Activated naive CD4-positive, alpha-beta T cell (primary cell): ENCODE results near the gene U2AF1L4.

ENCODE experiments used
- DNase-seq, 4 experiments: peaks; one replicate each; lab custom pipeline; 2025; lab: John Stamatoyannopoulos, UW

U2AF1L4 gene

DNA sequence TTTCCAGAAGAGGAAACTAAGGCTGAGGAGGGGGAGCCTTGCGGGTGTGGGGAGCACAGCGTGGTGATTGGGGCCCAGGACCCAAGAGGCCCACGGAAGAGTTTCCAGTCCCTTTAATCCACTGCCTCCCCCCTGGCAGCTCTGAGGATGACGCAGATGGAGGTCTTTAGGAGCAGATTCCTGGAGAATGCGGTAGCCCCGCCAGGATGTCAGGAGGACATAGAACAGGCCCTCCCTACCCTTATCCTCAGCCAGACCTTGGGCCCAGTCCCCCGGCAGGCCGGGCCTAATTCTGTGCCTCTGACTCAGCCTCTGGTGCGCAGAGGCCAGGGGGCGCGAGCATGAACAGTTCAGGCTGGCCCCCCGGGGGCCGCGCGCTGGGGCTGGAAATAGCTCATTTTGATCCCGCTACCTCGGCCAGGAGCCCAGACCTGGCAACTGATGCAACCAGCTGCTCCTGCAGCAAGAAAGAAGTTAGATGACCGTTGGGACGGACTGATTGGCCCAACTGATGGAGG, 12.1 kb upstream of the U2AF1L4 start:
- DNase-seq, result no peak

DNA sequence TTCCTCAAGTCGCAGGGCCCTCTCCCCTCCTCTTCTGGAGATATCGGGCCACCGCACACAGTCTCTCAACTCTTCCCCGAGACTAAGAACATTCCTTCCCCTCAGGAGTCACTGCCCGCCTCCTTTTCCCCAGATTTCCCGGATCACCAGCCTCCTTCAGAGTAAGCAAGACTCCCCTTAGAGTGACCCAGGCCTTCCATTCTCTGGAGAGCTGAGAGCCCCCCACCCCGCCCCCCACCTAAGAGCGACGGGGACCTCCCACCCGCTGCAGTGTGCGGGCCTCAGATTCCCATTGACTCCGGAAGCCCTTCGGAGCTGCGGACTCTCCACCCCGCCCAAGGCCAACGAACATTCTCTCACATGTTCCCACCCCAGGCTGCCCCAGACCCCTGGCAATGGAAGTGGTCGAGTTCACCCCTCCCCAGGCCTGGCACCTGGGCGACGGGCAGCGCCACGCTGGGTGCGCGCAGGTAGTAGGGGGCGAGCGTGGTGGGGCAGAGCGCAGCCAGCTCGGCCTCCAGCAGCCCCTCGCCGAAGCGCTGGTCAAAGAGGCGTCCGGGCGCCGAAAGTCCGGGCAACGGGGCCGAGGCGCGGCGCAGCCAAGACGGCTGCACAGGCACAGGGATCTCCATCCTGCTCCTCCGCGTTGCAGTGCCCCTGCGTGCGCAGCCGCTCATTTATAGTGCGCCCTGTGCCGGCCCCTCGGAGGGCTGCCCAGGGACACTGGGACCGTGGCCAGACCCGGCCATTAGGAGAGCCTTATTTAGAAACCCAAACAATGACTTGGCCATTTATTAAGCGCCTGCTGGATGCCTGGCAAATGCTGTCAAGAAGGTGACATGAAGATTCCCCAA, 11.4 kb upstream of the U2AF1L4 start, which contains the start of gene HSPB6:
TSS of gene HSPB6 (minus strand) at position 653 of the 854 bp plus-strand sequence. CDS start at position 632, 21 bp downstream.
- no peak for DNase-seq

- peak in 2 of 4 experiments; percentile 24 to 58 for DNase-seq
Measured at GRCh38 chr19:35755550-35756376, 10.5 kb upstream of the U2AF1L4 start.

GRCh38 chr19:35755131-35755549, 9.9 kb upstream of the U2AF1L4 start:
- DNase-seq, result no peak

GRCh38 chr19:35754370-35755130, 9.3 kb upstream of the U2AF1L4 start:
- no peak for DNase-seq

- DNase-seq, result no peak
Measured at GRCh38 chr19:35753634-35754369, 8.6 kb upstream of the U2AF1L4 start.

DNA sequence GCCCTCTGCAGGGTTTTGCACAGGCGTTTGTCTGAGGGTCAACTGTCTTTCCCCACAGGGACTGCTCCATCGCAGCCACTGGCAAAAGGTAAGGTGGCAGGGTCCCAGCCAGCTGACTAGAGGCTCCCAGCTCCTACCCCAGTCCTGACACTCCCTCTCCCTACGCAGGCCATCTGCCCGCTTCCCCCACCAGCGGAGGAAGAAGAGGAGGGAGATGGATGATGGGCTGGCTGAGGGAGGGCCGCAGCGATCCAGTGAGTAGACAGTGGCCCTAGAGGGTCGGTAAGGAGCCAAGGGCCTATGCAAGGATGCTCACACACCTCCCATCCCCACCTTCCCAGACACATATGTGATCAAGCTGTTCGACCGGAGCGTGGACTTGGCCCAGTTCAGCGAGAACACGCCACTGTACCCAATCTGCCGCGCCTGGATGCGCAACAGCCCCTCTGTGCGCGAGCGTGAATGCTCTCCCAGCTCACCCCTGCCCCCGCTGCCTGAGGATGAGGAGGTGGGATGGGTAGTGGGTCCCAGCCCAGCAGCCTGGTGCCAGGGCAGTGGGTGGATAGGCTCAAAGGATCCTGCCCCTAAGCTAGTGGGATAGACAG, 7.6 kb upstream of the U2AF1L4 start:
- DNase-seq, result no peak

DNA sequence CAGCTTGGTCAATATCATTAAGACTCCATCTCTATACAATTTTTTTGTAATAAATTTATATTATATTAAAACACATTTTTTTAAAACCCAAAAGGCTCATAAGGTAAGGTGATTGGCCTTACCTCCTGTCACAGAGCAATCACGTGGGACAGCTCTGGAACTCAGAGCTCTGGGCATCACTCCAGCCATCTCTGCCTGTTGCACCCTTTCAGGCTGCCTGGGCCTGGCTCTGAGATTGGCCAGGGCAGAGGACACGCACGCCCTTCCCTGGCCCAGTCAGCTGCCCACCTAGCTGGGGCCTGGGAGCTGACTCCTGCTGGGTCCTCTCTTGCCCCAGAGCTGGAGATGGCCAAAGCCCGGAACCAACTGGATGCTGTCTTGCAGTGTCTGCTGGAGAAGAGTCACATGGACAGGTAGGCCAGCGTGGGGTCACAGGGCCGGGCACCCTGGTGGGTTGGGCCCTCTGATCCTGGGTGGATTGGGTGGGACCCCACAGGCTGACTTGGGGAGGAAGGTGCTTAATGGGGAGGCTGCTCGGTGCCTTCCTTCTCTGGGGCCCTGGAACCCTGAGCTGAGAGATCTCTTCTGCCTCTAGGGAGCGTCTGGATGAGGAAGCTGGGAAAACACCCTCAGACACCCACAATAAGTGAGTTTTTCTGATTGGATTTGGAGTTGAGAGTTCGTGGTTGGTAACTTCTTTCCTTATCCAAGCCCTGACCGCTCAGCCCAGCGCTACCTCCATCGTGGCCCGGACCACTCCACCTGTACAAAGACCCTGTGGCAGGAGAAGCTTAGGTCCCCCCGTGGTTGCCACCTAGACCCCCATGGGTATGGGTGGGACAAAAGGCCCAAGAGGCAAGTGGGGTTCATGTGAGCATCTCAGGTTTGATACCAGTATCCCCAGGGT, 6.9 kb upstream of the U2AF1L4 start:
- no peak for DNase-seq

- no peak for DNase-seq
Measured at GRCh38 chr19:35750167-35750566, 4.9 kb upstream of the U2AF1L4 start.

- DNase-seq, result peak; percentile 90 to 97 (median 94)
Measured at GRCh38 chr19:35748106-35749020, 3.1 kb upstream of the U2AF1L4 start, which contains the start of gene LIN37. Gene LIN37, plus strand, starts transcription at chr19:35748576. Its CDS starts 149 bp downstream, at chr19:35748725.

GRCh38 chr19:35746531-35746930, 1.3 kb upstream of the U2AF1L4 start:
- DNase-seq, result no peak

GRCh38 chr19:35746087-35746462, 857 bp upstream of the U2AF1L4 start:
- no peak for DNase-seq

GRCh38 chr19:35744430-35745327, 539 bp downstream of the U2AF1L4 start:
- peak; percentile 72 to 88 (median 78) for DNase-seq

DNA sequence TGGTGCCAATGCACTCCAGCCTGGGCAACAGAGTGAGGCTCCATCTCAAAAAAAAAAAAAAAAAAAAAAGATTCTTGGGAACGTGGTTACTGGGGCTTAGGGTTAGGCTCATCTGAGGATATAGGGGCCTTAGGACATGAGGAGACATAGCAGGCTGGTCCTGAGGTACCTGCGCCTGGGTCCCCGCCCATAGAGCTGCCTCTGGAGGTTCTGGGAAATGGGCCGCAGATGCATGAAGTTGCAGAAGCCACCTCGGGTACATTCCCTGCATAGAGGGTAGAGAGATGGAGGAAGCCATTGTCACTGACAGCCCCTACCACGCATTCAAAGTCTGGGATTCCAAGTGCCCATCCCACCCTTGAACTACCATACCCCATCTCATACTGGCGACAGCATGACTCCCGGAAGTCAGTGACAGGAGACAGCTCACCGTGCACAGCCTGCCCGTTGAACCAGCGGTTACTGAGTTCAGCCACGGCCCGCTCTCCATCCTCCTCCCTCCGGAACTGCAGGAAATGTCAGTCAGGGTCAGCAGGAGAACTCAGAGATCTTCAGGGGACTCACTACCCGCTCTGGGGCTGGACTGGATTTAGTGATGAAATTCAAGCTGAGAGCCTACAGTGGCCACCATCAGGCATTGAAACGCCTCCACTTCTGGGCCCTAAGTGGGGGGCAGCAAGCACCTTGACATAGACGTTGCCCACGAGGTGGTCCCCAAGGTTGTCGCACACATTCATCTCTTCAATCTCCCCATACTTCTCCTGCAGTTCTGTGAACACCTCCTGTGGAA, 1.4 kb downstream of the U2AF1L4 start:
- no peak for DNase-seq

DNA sequence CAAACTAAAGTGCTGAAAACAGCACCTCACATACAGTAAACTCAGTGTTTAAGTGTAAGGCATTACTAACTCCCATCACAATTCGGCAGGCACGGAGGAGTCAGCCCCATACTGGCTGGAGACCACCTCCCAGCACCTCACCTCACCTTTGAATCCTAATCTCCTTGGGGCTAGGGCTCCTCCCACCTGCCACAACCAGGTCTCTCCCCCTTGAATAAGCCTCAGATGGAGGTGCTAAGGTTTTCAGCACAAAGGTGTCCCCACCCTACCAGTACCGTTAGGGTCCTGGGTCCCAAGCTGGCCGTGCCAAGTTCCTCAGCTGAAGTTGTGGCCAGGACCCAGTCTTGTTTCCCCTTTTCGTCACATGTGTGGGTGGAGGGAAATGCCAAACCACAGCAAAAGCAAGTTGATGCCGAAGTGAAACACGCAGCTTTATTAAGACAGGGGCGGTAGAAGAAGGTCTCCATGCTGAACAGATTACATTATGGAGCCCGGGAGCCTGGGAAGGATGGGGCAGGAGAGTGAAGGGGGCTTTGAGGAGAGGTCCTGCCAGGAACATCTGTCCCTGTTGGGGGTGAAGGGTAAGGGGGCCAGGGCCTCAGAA, 3.0 kb downstream of the U2AF1L4 start, which contains the start of gene IGFLR1:
TSS of gene IGFLR1 (minus strand) at position 332 of the 604 bp plus-strand sequence. CDS start 1,272 bp downstream, outside the sequence.
- DNase-seq, result peak in 2 of 4 experiments; percentile 33 to 39

GRCh38 chr19:35741203-35741515, 4.1 kb downstream of the U2AF1L4 start:
- no peak for DNase-seq
